ENCODE data around the gene STAT6. TPM values are rescaled to one million over a fixed set of nuclear protein-coding genes. Genes with fewer than 3 reads are reported as not detected.

Gene STAT6
- total and polyA plus RNA-seq, 2 of the 8 experiments (the other 6 are each of a cell fraction or from before 2014, with no cell fraction given), result 32.9 to 38.7 TPM

GRCh38 chr12:57153415-57153997 lies 42.3 kb upstream of the STAT6 start (continued):
- TF ChIP-seq CHD7 (IDR thresholded peaks at IDR 0.05; ENCODE audit: insufficient replicate concordance, low read length) (no peak), E2F6 (IDR thresholded peaks at IDR 0.05) (no peak), POLR2AphosphoS5 (IDR thresholded peaks at IDR 0.05; ENCODE audit: low read depth, low read length) (no peak), JUN (IDR thresholded peaks at IDR 0.05; ENCODE audit: low read depth, low read length) (no peak), ASH2L (IDR thresholded peaks at IDR 0.05; ENCODE audit: low read length) (no peak), HDAC6 (IDR thresholded peaks at IDR 0.05; ENCODE audit: low read depth, low read length) (no peak)

Measured in H1 (cell line).